HG03175 (cell line): ENCODE data around the gene TNFRSF4.
A peak's percentile ranks its signal among the peaks of the same experiment; 100 is the strongest.
"Not testable (repeated sequence)": the region's sequence is repeated elsewhere in the genome, so short reads cannot be mapped to it uniquely, and the experiment has no call there.

Source experiments
- ATAC-seq: cut with Tn5 transposase; IDR thresholded peaks from one replicate; pipeline ENCODE4 v1.9.1; 2021; ENCODE audit warnings: mild to moderate bottlenecking, moderate library complexity; ENCODE audit not compliant: unreplicated experiment

Gene TNFRSF4

GRCh38 chr1:1213345-1214265, at the start of gene TNFRSF4:
Gene TNFRSF4, minus strand, starts transcription at chr1:1214153. Its CDS starts 26 bp downstream, at chr1:1214127.
- ATAC-seq, result no peak

GRCh38 chr1:1262758-1263157, 48.8 kb upstream of the TNFRSF4 start:
- no peak for ATAC-seq

GRCh38 chr1:1262071-1262470, 48.1 kb upstream of the TNFRSF4 start:
- no peak for ATAC-seq

- no peak for ATAC-seq
Measured at GRCh38 chr1:1260843-1261560, 47.0 kb upstream of the TNFRSF4 start.

GRCh38 chr1:1259951-1260600, 46.1 kb upstream of the TNFRSF4 start:
- no peak for ATAC-seq

GRCh38 chr1:1259540-1259939, 45.6 kb upstream of the TNFRSF4 start:
- ATAC-seq, result no peak

DNA sequence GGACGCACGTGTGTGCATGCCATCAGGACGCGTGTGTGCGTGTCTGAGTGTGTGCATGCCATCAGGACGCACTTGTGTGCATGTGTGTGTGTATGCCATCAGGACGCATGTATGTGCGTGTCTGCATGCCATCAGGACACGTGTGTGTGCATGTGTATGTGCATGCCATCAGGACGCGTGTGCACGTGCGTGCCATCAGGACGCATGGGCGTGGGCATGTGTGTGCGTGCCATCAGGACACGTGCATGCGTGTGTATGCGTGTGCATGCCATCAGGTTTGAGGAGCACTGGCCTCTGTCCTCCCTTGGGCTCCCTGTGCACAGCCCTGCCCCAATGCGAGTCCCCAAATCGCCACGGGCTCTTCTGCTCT, 45.2 kb upstream of the TNFRSF4 start:
- ATAC-seq, result no peak

DNA sequence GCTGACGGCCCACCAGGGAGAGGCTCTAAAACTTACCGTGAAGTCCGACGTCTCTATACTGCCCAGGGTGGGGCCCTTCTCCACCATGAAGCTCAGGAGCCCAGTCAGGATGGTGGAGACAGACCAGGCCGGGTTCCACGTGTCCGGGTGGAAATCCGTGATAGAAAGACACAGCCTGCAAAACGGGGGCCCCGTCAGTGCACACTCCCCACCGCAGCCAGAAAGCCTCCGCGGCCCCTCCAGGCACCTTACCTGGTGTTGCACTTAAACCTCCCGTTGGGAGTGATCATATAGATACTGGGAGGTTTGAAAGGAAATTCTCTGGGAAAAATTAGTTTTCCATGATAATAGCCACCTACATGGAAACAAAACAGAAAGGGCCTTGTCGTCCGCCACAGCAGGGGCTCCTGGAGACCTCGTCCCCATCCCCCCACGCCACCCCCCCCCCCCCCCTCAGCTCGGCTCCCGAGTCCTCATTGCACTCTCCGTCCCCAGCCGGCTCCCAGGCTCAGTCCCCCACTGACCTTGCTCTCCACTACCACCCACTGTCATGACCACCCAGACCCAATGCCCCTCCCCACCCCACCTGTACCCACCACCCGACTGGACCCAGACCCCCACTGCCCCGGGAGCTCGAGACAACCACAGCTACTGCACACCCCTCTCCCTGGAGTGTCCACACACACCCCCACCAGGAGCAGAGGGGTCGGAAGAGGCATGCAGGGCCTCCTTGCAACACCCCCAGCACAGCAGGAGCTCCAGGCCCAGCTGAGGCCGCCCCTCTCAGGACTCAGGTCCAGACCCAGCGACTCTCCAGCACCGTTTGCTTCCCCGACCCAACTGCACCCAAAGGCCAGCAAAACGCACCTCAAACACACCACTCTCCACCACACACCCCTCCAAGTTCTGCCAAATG, 43.3 kb upstream of the TNFRSF4 start:
- no peak for ATAC-seq

GRCh38 chr1:1255611-1256010, 41.7 kb upstream of the TNFRSF4 start:
- no peak for ATAC-seq

DNA sequence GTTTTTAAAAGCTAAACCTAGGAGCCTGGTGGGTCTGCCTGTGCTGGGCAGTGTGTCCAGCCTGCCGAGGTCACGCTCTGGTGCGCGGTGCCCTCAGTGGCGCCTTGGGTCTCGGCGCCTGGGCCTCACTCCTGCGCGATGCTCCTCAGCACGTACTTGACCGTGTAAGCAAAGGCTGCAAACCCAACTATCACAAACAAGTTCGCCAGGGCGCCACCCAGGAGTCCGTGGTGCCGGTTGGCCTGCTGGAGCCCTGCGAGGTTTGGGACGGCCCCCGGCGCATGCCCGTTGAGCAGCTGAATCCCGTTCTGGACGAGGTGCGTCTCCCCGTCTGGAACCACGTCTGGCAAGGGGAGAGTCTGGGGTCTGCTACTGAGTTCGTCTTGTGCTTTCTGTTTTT, 41.1 kb upstream of the TNFRSF4 start:
- no peak for ATAC-seq

DNA sequence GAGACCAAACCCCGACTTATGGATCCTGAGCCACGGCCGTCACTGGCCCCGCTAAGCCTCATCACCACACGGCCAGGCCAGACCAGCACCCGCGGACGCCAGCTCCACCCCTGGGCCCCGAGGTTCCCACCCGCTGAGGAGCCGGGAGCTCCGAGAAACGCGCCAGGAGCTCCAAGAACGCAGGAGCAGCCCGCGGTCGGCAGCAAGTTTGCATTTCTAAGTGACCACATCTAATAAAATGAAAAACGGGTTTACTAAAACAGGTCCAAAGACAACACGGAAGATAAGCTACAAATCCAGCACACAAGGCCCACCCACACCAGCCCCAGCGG, 40.7 kb upstream of the TNFRSF4 start:
- ATAC-seq, result no peak

DNA sequence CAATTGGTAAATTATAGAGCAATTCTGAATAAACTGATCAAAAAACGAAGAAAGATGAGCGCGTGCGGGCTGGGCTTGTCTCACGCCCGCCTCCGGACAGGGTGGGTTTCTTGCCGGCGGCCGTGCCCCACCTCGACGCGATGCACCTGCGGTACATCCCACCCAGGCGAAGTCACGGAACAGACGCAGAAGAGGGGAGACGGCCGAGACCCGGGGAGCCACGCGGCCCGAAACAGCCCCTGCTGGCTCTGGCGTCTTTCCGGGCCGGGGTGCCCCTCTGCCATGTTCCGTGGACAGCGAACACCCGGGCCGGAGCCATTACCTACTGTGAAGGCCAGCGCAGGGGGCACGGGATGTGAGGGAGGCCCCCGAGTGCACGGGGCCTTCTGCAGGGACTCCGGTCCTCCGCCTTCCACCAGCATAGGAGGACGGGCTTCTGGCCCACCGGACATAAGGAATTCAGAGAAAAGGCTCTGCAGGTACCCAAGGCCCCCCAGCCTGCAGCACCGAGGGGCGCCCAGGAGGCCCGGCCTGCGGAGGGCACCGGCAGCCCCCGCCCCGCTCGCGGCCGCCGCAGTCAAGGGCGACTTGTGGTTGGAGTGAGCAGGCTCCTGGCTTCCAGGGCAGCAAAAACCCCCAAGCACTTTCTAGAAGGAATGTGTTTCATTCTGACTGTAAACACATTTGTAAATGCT, 40.2 kb upstream of the TNFRSF4 start:
- ATAC-seq, result no peak

DNA sequence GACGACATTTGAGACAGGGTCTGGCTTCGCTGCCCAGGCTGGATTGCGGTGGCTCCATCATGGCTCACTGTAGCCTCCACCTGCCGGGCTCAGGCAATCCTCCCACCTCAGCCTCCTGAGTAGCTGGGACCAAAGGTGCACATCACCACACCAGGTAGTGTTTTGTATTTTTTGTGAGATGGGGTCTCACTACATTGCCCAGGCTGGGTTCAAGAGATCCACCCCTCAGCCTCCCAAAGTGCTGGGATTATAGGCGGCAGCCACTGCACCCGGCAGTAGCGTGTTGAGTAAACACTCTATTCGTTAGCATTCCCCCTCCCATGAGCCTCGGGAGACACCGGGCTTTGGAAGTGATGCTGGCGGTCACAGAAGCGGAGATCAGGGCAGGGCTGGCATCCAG, 39.4 kb upstream of the TNFRSF4 start:
- ATAC-seq, result no peak

DNA sequence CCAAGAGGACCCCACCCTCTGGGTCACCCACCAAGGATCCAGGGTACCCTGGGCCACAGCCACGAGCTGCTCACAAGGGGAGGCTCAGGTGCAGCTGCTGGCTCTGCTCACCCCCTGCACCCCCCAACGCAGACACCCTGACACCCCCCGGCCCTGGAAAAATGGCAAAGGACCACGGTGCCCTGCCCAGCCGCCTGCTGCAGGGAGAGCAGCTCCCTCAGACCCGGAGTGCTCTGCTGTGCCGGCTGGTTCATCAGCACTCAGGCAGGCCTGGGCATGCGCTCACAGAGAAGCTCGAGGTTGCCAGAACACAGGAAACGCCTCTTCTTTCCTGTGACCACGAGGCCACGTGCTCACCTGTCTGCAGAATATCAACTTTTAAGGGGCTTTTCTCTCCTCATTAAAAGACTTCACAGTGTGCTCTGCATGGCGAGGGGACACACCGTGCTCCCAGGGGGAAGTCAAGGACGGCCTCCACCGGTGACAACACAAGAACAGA, 36.9 kb upstream of the TNFRSF4 start:
- ATAC-seq, result peak; percentile 50

GRCh38 chr1:1248009-1248913, 34.3 kb upstream of the TNFRSF4 start:
- ATAC-seq, result not testable (repeated sequence)

DNA sequence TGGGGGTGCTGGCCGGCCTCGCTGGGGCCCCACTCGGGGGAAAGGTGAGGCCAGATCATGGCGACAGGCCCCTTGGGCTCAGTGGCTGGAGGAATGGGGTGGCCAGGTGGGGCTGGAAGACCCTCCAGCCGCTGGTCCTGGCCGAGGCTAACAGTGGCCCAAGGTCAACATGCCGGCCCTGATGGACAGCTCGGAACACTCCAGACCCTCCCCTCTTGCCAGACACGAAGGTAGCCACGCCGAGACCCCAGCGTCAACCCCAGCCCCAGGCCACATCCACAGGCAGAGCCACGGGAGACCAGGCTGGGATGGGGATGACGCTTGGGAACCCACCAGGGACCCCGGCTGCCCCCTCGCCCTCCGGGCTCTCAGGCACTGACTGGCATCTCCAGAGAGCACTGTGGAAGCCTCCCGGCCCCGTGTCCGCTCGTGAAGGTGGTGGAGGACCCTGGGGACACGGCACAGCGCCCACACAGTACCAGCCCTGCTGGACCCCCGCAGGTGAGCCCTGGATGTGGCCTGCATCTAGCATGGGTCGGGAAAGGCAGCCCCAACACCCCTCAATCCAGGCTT, 33.5 kb upstream of the TNFRSF4 start:
- no peak for ATAC-seq

- no peak for ATAC-seq
Measured at GRCh38 chr1:1246577-1247340, 32.8 kb upstream of the TNFRSF4 start, which contains the start of gene C1QTNF12. Gene C1QTNF12, minus strand, starts transcription at chr1:1246722. Its CDS starts 32 bp downstream, at chr1:1246690.
